GM21576 (cell line): ENCODE data around the gene ENSA.
A peak's percentile ranks its signal among the peaks of the same experiment; 100 is the strongest.
"Not testable (repeated sequence)": the region's sequence is repeated elsewhere in the genome, so short reads cannot be mapped to it uniquely, and the experiment has no call there.

Source experiments
- ATAC-seq: cut with Tn5 transposase; IDR thresholded peaks from one replicate; pipeline ENCODE4 v1.9.1; 2021; ENCODE audit warnings: mild to moderate bottlenecking, moderate library complexity; ENCODE audit not compliant: unreplicated experiment

The ENSA gene

DNA sequence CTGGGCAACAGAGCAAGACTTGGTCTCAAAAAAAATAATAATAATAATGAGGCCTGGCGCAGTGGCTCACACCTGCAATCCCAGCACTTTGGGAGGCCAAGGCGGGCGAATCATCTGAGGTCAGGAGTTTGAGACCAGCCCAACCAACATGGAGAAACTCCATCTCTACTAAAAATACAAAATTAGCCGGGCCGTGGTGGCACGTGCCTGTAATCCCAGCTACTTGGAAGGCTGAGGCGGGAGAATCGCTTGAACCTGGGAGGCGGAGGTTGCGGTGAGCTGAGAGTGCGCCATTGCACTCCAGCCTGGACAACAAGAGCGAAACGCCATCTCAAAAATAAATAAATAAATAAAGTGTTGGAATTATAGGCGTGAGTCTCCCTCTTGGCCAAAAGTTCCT, 47.5 kb downstream of the ENSA start:
- ATAC-seq, result not testable (repeated sequence)

DNA sequence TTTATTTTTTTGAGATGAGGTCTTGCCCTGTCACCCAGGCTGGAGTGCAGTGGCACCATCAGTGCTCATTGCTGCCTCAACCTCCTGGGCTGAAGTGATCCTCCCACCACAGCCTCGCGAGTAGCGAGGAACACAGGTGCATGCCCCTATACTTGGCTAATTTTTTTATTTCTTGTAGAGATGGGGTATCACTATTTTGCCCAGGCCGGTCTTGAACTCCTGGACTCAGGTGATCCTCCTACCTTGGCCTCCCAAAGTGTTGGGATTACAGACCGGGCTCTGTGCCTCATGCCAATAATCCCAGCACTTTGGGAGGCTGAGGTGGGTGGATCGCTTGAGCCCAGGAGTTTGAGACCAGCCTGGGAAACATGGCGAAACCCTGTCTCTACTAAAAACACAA, 48.0 kb downstream of the ENSA start:
- not testable (repeated sequence) for ATAC-seq

DNA sequence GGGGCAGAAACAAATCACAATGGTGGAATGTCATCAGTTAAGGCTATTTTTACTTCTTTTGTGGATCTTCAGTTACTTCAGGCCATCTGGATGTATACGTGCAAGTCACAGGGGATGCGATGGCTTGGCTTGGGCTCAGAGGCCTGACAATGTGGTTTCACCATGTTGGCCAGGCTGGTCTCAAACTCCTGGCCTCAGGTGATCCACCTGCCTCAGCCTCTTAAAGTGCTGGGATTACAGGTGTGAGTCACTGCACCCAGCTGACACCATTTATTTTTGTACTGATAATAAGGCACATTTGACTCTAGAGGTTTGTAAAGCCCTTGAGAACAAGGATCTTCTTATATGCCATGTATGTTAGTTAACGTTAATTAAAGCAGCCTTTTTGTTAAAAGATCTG, 48.4 kb downstream of the ENSA start:
- not testable (repeated sequence) for ATAC-seq

DNA sequence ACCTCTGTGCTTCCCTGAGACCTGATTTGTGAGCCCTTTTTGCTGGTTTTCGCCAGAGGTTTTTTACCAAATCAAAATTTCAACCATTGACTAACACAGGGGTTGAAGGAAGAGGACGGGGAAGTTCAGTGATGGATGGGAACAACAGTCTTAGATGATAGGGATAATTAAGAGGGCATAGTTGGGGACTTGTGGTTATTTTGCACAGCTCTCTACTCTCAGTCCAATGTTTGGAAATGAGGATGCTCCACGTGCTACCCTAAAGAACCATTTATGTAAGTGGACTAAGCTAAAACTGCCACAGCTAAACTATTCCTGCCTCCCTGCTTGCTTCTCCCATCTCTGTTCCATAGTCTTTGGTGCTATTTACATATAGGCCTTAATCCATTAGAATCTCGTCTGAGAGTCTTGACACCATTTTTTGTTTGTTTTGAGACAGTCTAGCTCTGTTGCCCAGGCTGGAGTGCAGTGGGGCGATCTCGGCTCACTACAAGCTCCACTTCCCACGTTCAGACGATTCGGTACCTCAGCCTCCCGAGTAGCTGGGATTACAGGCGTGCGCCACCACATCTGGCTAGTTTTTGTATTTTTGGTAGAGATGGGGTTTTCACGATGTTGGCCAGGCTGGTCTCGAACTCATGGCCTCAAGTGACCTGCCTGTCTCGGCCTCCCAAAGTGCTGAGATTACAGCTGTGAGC, 49.3 kb downstream of the ENSA start:
- no peak for ATAC-seq

DNA sequence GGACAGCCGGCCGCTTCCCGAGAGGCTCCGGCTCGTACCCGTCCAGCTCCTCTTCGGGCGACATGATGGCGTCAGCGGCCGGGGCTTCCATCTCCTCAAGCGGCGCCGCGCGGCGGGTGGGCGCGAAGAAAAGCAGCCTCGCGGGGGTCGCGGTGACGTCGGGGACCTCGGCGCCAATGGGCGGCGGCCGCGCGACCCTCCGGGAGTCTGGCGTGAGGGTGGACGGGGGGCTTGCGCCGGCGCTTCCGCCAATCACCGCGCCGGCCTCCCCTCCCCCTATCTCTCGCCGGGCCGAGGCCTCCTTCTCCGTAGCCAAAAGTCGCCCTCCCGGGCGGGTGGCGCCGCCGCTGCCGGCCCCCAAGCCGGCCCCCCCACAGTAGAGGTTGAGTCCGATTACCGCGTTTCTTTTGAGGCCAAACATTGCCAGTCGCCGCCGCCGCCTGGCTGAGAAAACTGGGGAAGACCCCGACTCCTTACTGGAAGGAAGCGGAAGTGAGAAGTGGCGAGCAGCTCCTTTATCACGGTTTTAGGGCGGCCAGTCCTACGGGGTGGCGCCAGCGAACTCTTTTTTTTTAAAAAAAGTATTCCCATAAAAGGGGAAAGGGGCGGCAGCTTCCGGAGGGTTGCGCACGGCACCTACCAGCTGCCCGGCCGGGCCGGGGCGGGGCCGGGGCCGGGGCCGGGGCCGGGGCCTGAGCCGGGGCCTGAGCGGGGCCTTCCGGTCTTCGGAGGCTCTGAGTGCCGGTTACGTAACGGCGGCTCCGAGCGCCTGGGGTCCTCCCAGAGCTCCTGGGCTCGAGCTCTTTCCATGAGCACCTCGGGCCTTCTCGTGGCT, 50.1 kb downstream of the ENSA start, which contains the start of gene MCL1:
TSS of gene MCL1 (minus strand) at position 501 of the 835 bp plus-strand sequence. CDS start at position 421, 80 bp downstream.
- ATAC-seq, result peak; percentile 81

DNA sequence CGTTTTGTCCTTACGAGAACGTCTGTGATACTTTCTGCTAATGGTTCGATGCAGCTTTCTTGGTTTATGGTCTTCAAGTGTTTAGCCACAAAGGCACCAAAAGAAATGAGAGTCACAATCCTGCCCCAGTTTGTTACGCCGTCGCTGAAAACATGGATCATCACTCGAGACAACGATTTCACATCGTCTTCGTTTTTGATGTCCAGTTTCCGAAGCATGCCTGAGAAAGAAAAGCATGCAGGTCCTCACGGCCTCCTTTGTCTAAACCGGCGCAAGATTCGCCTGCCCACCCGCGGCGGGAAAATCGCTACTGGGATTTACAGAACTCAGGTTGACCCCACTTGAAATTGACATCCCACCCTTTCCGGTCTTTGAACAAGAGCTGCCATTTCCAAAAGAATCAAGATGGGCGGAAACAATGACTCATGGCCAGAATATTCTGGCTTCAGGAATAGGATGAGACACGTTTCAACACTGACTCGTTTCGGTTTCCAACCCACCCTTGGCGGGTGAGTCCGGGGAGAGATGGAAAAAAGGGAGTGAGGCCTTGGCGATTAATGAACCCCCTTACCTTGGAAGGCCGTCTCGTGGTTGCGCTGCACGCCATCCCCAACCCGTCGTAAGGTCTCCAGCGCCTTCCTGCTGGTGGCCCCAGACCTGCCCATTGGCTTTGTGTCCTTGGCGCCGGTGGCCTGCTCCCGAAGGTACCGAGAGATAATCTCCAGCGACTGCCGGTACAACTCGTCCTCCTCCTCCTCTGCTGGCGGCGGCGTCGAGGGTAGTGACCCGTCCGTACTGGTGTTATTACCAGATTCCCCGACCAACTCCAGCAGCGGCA, 50.9 kb downstream of the ENSA start:
- no peak for ATAC-seq

DNA sequence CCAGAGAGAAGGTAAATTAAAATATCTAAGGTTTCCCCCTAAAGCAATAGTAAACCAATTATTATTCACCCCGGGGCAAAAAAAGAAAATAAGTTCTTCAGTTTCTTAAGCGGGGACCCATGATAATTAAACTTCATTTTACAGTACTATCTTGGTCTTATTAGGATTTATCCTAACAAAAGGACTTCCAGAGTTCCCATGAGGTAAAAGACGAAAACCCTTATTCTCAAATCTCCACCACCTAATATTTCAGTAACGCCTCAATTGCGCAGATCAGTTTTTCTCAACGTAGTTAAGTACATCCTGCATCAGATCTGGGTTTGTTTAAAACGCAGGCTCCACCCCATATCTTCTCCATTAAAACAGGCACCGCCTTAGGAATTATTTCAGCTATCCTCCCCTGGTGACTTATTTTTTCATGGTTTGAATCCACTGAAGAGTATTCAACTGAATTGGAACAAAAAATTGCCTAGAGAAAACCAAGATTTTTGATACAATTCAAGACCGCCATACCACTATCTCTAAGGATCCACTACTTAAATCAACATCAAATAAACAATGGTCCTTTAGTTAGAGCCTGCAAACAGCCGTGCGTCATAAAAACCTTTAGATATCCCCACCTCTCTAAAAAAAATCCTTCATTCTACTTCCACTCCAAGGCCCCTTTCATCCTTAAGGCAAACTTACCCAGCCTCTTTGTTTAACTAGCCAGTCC, 51.7 kb downstream of the ENSA start:
- ATAC-seq, result no peak

DNA sequence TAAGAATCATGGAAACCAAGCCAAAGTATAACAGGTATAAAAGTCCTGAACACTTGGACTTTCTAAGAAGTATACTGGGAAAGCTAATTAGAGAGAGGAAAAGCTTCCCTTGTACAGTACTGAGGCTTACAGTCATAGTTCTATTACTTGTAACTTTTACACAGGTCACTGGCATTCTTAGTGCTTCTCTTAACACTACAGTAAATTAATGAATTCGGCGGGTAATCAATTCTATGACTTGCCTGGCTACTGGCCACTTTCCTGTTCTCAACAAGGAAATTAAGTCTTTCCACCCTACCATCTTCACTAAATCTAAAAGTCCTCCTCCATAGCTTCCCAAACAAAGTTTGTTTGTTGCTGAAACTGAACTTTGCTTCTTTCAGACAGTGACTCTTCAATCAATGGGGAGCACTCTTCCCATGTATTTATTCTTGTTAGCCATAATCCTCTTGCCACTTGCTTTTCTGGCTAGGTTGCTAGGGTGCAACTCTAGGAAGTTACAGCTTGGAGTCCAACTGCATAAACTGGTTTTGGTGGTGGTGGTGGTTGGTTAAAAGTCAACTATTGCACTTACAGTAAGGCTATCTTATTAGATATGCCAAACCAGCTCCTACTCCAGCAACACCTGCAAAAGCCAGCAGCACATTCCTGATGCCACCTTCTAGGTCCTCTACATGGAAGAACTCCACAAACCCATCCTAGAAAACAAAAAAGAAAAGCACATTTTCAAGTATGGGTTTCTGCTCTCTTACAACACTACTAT, 52.4 kb downstream of the ENSA start:
- no peak for ATAC-seq

DNA sequence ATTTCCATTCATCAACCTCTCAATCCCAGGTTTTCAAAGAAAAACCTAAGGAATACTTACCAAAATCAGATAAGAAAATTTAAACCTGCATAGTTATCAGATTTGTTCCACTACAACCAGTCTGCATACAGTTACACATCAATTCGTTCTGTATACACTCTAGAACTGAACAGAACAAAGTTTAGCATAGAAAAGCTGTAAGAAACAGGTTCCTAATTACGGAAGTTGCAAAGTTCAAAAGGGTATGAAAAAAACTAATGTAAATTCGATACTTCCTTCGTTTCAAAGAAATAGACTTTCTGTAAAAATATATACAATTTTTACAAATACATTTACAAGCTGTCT, 53.1 kb downstream of the ENSA start:
- no peak for ATAC-seq

DNA sequence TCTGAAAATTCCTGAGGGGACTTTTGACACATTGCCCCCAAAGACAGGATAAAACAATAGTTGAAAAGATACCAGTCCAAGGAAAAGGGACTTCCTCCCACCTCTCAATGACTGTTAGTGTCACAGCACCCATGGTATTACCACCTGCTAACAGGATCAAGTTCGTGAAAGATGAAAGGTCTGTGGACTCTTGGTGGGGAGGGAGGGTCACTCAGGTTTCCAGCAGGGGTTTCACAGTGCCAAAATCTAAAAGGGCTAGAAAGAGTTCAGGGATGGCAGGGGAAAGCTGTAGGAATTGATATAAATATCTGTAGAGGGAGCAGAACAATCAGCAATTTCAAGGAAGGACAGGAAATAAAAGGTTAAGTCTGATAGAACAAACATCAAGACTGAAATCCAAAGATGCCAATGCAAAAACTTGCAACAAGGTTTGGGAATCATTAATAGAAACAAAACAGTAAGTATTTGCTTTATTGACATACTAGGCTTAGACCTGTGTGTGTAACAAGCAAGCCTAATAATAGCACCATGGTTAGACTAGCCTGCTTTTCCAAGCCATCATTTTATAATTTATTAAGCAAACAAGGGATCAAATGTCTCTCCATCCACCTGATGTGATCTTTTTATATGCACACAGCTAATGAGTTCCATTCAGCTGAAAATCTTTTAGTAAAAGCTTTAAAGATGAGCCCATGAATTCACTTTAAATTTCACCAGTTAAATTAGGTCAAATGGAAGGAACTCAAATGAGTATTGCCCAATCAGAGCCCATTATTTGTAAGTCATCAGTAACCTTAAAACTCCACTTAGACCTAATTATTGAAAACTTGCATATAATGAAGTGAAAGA, 53.7 kb downstream of the ENSA start:
- ATAC-seq, result no peak

DNA sequence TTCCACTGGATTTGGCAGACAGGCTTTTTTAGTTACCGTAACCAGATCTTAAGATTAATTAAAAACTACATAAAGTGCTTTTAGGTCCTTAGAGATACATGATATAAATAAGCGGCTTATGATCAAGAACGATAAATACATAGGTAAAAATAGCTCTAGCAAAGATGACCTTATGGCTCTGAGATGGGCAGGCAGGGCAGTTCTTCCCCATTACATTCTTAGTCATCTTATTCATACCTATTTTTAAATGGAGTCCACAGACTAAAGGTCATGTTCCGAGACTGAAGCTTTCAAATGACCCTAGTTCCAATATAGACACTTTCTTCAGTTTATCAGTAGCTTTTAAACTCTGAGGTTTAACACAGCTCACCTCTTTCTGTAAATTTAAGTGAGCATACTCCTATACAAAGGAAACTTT, 54.3 kb downstream of the ENSA start:
- no peak for ATAC-seq

DNA sequence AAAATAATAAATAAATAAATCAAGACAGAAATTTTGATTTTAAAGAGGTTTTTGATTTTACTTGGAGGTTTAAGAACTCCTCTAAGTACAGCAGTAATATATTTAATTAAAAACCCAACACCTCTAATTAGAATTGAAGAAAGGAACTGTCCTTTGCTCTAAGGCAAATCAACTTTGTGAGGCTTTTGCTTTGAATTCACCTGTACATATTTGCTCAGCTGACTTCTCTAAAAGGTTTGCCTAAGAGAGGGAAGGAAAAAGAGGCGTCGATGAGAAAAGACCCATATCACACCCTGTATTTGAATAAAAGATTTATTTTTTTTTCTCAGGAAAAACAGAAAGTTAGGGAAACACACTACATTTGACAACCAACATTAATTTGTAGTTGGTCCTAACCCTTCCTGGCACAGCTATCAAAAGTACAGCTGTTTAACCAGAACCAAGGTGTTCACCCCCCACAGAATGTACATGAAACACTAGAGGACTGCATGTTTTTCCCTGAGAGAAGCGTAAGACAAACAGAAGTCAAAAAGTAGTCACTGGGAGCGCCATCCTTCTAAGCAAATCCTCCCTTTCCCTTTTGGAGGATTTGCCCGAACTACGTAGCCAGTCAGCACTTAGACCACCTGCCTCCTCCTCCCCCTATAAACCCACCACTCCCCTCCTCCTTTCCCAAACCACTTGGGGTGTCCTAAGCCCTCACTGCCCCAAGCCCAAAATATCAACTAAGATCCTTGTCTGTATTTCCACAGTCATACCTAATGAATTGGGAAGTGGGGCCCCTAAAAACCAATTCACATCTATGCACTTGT, 54.9 kb downstream of the ENSA start:
- ATAC-seq, result no peak

DNA sequence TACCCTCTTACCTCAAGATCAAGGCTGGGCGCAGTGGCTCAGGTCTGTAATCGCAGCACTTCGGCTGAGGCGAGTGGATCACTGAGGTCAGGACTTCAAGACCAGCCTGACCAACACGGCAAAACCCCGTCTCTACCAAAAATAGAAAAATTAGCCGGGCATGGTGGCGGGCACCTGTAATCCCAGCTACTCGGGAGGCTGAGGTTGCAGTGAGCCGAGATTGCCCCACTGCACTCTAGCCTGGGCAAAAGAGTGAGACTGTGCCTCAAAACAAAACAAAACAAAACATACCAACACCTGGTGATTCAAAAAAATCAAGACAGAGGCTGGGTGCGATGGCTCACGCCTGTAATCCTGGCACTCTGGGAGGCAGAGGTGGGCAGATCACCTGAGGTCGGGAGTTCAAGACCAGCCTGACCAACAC, 55.8 kb downstream of the ENSA start:
- ATAC-seq, result not testable (repeated sequence)

DNA sequence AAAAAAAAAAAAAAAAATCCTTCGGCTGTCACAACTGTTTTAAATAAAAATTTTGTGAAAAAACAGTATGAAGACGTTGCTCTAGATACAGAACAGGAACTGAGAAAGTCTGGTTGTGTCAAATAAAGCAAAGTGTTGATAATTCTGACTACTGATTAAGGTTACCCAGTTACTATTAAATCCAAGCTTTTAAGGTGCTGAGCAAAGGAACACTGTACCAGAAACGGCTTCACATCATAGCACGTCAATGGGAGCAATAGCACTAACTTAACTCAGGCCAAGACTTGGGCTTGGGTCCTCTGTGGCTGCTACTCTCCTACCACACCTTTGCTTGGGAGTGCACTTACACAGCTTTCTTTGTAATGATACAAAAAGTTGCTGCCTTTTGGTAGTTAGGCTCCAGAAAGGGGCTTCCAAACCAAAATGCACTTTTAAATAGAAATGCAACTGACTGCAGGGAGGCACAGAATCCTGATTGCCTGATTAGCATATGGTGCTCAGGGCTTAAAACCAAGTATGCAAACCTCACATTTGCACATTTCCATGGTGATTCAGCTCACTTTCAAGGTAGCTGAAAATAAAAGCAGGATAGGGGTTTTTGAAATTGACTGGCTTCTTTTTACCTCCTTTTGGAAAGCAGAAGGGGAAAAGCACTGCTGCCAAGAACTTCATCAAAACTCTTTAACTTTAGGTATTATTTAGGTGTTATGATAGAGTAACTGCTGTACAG, 56.3 kb downstream of the ENSA start:
- ATAC-seq, result no peak
